Thyroid gland (tissue), 4 donors: ENCODE data around the gene SMURF2.

Source experiments
- CTCF ChIP-seq, 6 experiments: fragments of 200-600 bp in 3 of 6; fragments of 450-650 bp in 3 of 6; sonication (generic) in 3 of 6; IDR thresholded peaks; one replicate each; pipeline ENCODE4 v1.5.1; 2016 to 2019; ENCODE audit warnings: antibody characterized with exemption in 6 of 6, mild to moderate bottlenecking in 2 of 6, inconsistent platforms in 1 of 6, moderate library complexity in 1 of 6
- POLR2A ChIP-seq, 2 donors: fragments of 450-650 bp; IDR thresholded peaks; one replicate each; pipeline ENCODE4 v1.6.1; 2017; ENCODE audit warnings: antibody characterized with exemption in 2 of 2, mild to moderate bottlenecking in 2 of 2, moderate library complexity in 1 of 2

GRCh38 chr17:64515419-64515818 lies 146.7 kb downstream of the SMURF2 start:
- TF ChIP-seq CTCF (IDR thresholded peaks at IDR 0.05) (no peak), POLR2A (IDR thresholded peaks at IDR 0.05) (no peak)
